Colonic mucosa (tissue), 4 donors: ENCODE results near the gene C17orf100. TPM values are rescaled to one million over a fixed set of nuclear protein-coding genes. Genes with fewer than 3 reads are reported as not detected.
A peak's percentile ranks its signal among the peaks of the same experiment; 100 is the strongest.

Source experiments
- DNase-seq: peaks from one replicate; pipeline ENCODE4 v3.0.0-alpha.2; 2020
- H3K27ac ChIP-seq: fragments of 200-600 bp; one replicate; pipeline ENCODE4 v1.8.0; 2021
- H3K27me3 ChIP-seq: fragments of 200-600 bp; one replicate; pipeline ENCODE4 v1.8.0; 2021
- H3K36me3 ChIP-seq: fragments of 200-600 bp; one replicate; pipeline ENCODE4 v1.8.0; 2021
- H3K4me1 ChIP-seq: fragments of 200-600 bp; one replicate; pipeline ENCODE4 v1.8.0; 2021; ENCODE audit warnings: mild to moderate bottlenecking
- H3K4me3 ChIP-seq: fragments of 200-600 bp; one replicate; pipeline ENCODE4 v1.8.0; 2021
- H3K9ac ChIP-seq, 2 donors: one replicate each; pipeline ENCODE4 v1.7.0; 2013; ENCODE audit warnings: control low read depth in 2 of 2, low read depth in 2 of 2, low read length in 2 of 2
- H3K9me3 ChIP-seq: fragments of 200-600 bp; one replicate; pipeline ENCODE4 v1.8.0; 2021
- CTCF ChIP-seq: fragments of 200-600 bp; IDR thresholded peaks from one replicate; pipeline ENCODE4 v1.8.0; 2022; ENCODE audit warnings: antibody characterized with exemption, mild to moderate bottlenecking
- intact Hi-C: fragments of 100-400 bp; cut with DNase I; formaldehyde crosslinking; loops from one replicate; pipeline ENCODE4 v1.14.1; 2022
- total RNA-seq, 2 donors: library from RNA; stranded (reverse); fragmentation: NEBNext Ultra II Directional in 1 of 2; extraction: Animal tissue kit (Norgen Biotek cat#: 25700) in 1 of 2; gene quantifications; one replicate each; pipeline ENCODE4 v1.2.1, GENCODE V29; 2021
- donor health status: healthy.
- donor health status: DM: no; HTN: no; CAD: no.
- donor health status: DM: no; HTN: no; CAD: no.

C17orf100 gene
- total RNA-seq, 2 donors from 2014 or later, result 1.5 to 1.9 TPM

DNA sequence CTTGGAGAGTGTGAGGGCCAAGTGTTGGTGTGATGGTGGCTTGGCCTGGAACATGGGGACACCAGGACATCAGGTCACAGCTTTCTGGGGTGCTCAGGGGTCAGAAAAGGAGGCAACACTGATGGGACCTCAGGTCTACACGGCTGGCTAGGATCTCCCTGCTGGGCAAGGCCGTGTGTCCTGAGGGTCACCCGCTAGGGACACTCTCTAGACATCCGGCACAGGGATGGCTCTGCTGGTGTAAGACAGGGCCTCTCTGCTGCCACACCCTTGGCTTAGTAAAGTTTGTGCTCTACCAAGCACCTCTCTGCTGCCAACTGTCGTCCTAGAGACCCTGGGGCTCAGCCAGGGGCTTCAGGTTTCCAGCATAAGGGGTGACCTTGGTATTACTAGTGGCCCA lies 45.3 kb downstream of the C17orf100 start:
- no peak overlapping the region for H3K4me3 ChIP-seq

GRCh38 chr17:6698004-6698403 lies 46.4 kb downstream of the C17orf100 start:
- no peaks in the 10 kb centered on the region for H3K4me1 ChIP-seq
- H3K36me3 ChIP-seq, result no peaks in the 10 kb centered on the region
- DNase-seq, result no peak
- H3K27me3 ChIP-seq, result no peaks in the 10 kb centered on the region
- no peak for TF ChIP-seq CTCF
- intact Hi-C loops, result no loop called here
- H3K4me3 ChIP-seq, result no peak overlapping the region
- H3K9ac ChIP-seq, result no peak overlapping the region
- H3K9me3 ChIP-seq, result no peaks in the 10 kb centered on the region
- H3K27ac ChIP-seq, result no peak overlapping the region

More for the DNA sequence above, 45.3 kb downstream of the C17orf100 start:
- no peaks in the 10 kb centered on the region for H3K27me3 ChIP-seq
- H3K9me3 ChIP-seq, result no peaks in the 10 kb centered on the region
- H3K4me1 ChIP-seq, result no peaks in the 10 kb centered on the region
- H3K9ac ChIP-seq, result no peak overlapping the region
- no peak for DNase-seq
- H3K27ac ChIP-seq, result no peak overlapping the region
- TF ChIP-seq CTCF, result no peak
- intact Hi-C loops, result no loop called here
- H3K36me3 ChIP-seq, result no peaks in the 10 kb centered on the region

DNA sequence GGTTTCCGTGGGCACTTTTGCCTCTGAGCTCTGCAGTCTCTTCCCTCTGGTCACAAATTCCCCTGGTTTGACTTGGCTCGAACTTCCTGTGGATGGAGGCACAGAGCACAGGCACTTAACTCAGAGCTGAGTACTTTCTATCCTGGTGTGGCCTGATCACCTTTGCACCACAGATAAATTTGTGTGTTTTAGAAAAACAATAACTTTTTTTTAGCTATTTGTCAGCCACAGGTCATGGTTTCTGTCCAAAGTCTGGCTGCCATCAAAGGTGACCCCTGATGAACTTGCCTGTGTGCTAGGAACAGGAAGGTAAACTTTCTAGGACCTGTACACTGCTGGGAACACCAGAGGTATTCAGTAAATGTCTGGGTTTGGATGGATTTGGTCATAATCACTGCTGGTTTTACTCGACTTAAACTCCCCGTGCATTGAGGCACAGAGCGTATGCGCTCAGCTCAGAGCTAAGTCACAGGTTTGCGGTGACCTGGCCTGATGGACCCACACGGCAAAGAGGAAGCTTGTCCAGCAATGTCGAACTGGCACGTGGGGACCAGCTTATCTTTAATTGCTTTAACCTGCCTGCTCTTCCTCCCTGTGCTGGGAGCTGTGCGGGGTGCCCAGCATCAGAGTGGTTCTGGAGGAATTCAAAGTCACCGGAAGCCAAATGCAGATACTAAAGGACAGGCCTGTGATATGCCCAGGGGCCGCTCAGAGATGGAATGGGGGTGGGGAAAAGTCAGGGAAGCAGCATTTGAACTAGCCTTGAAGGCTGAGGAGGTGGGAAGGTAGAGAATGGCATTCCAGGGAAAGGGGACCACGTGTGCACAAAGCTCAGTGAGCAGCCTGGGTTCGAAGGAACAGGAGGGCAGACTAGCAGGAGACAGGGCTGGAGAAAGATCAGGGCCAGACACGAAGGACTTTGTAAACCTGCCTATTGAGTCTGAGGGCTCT lies 48.7 kb downstream of the C17orf100 start:
- Histone ChIP-seq H3K27ac (no peak overlapping the region), H3K36me3 (no peaks in the 10 kb centered on the region), H3K4me1 (no peaks in the 10 kb centered on the region), H3K4me3 (no peak overlapping the region), H3K27me3 (no peaks in the 10 kb centered on the region), H3K9ac (no peak overlapping the region), H3K9me3 (no peaks in the 10 kb centered on the region)
- no peak for TF ChIP-seq CTCF
- no peak for DNase-seq
- intact Hi-C loops, result no loop called here

GRCh38 chr17:6700948-6701307 lies 49.4 kb downstream of the C17orf100 start:
- Histone ChIP-seq H3K4me1 (no peaks in the 10 kb centered on the region), H3K36me3 (no peaks in the 10 kb centered on the region), H3K27me3 (no peaks in the 10 kb centered on the region), H3K4me3 (no peak overlapping the region), H3K27ac (no peak overlapping the region), H3K9me3 (no peaks in the 10 kb centered on the region), H3K9ac (no peak overlapping the region)
- intact Hi-C loops, result no loop called here
- TF ChIP-seq CTCF, result no peak
- DNase-seq, result no peak

DNA sequence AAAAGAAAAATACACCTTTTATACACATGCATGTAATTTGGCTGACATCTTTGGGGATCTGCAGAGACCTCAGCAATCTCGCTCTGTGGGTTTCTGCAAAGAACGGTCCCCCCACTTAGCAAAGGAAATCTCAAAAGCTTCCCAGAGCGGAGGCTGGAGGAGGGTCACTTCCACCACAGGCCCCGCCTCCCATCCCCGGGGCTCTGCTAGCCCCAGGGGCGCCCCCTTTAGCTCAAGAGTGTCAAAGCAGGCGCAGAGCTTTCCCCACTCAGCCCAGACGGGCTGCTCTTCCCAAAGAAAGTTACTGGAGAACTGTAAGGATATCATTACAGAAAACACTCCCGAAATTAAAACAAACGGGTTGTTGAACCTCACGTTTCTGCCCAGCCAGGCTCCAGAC lies 50.2 kb downstream of the C17orf100 start:
- intact Hi-C loops, result no loop called here
- H3K9me3 ChIP-seq, result no peaks in the 10 kb centered on the region
- H3K4me1 ChIP-seq, result no peaks in the 10 kb centered on the region
- no peak for TF ChIP-seq CTCF
- H3K9ac ChIP-seq, result no peak overlapping the region
- DNase-seq, result peak; percentile 30
- no peak overlapping the region for H3K4me3 ChIP-seq
- H3K36me3 ChIP-seq, result no peaks in the 10 kb centered on the region
- H3K27me3 ChIP-seq, result no peaks in the 10 kb centered on the region
- H3K27ac ChIP-seq, result no peak overlapping the region
